HCT116 (cell line): ENCODE measurements around the gene FOXJ2. TPM values are rescaled to one million over a fixed set of nuclear protein-coding genes. Genes with fewer than 3 reads are reported as not detected.

ENCODE experiments used
- ATAC-seq: fragments of 200-7000 bp; cut with Tn5 transposase; 2 replicates; pipeline ENCODE4 v1.9.1; 2020; ENCODE audit warnings: mild to moderate bottlenecking, moderate library complexity
- BruUV-seq: library from RNA; stranded (reverse); fragments of 400-500 nt; replicated peaks from 2 replicates; lab custom pipeline; 2021; lab: Mats Ljungman, UMichigan
- CTCF ChIA-PET: fragments of 300-600 bp; sonication (Branson Sonifier 250); formaldehyde crosslinking; loops from one replicate; lab custom pipeline; 2021; ENCODE audit warnings: antibody characterized with exemption; lab: Charles Lee
- POLR2A ChIA-PET: fragments of 300-600, 350-600 bp; sonication (Branson Sonifier 250); formaldehyde crosslinking; loops from one replicate; lab custom pipeline; 2021; ENCODE audit warnings: antibody characterized with exemption; lab: Charles Lee
- RAD21 ChIA-PET, 2 experiments: fragments of 300-600 bp; sonication (Branson Sonifier 250); formaldehyde crosslinking; loops; one replicate each; lab custom pipeline; 2023; ENCODE audit warnings: low total read pairs in 2 of 2; ENCODE audit not compliant: uncharacterized antibody in 2 of 2, unreplicated experiment in 2 of 2, low non-redundant PET in 1 of 2; lab: Charles Lee
- DNase-seq: peaks from one replicate; pipeline ENCODE4 v3.0.0-alpha.2; 2010; ENCODE audit warnings: low read depth, low spot score
- H2AFZ ChIP-seq: fragments of 200-600 bp; shearing (Covaris generic), sonication (generic); 2 replicates; pipeline ENCODE4 v1.6.1; 2017; ENCODE audit warnings: low read depth, mixed run types, mixed read lengths, antibody characterized with exemption, low read length; ENCODE audit not compliant: poor library complexity, severe bottlenecking
- H3K27ac ChIP-seq: 2 replicates; pipeline ENCODE4 v1.5.1; 2012; ENCODE audit warnings: low read depth, low read length
- H3K27me3 ChIP-seq: fragments of 200-600 bp; sonication (generic); 2 replicates; pipeline ENCODE4 v1.6.1; 2016; ENCODE audit warnings: mixed run types, low read length, mixed read lengths; ENCODE audit not compliant: insufficient read depth
- H3K36me3 ChIP-seq, 2 experiments: fragments of 200-500 bp in 1 of 2; fragments of 200-600 bp in 1 of 2; sonication (Bioruptor generic) in 1 of 2; sonication (generic) in 1 of 2; 2 replicates each; pipeline versions ENCODE4 v1.5.1 to v1.6.1; 2014 to 2016; ENCODE audit warnings: low read length in 2 of 2, inconsistent platforms in 1 of 2, mixed read lengths in 1 of 2, mixed run types in 1 of 2; ENCODE audit not compliant: insufficient read depth in 2 of 2, control insufficient read depth in 1 of 2
- H3K4me1 ChIP-seq, 2 experiments: fragments of 200-600 bp in 1 of 2; sonication (generic) in 1 of 2; 2 replicates each; pipeline versions ENCODE4 v1.5.1 to v1.6.1; 2012 to 2017; ENCODE audit warnings: low read length in 2 of 2, inconsistent platforms in 1 of 2, mild to moderate bottlenecking in 1 of 2, mixed read lengths in 1 of 2, mixed run types in 1 of 2, moderate library complexity in 1 of 2; ENCODE audit not compliant: insufficient read depth in 2 of 2, control insufficient read depth in 1 of 2
- H3K4me2 ChIP-seq: fragments of 200-600 bp; sonication (generic); 2 replicates; pipeline ENCODE4 v1.6.1; 2017; ENCODE audit warnings: mixed run types, low read length, mixed read lengths
- H3K4me3 ChIP-seq, 2 experiments: fragments of 200-600 bp in 1 of 2; sonication (generic) in 1 of 2; replicated peaks in 1 of 2; 2 replicates each; pipeline ENCODE4 v1.5.1; 2011 to 2016; ENCODE audit warnings: low read length in 2 of 2, control low read depth in 1 of 2, low read depth in 1 of 2, mild to moderate bottlenecking in 1 of 2, mixed read lengths in 1 of 2, mixed run types in 1 of 2
- H3K79me2 ChIP-seq: fragments of 200-600 bp; sonication (generic); 2 replicates; pipeline ENCODE4 v1.6.1; 2017; ENCODE audit warnings: mild to moderate bottlenecking, mixed run types, low read length, moderate library complexity, mixed read lengths; ENCODE audit not compliant: insufficient read depth
- H3K9ac ChIP-seq: fragments of 200-600 bp; sonication (generic); 2 replicates; pipeline ENCODE4 v1.6.1; 2016; ENCODE audit warnings: low read length, mixed read lengths
- H3K9me2 ChIP-seq: fragments of 200-600 bp; sonication (generic), shearing (Covaris generic); 2 replicates; pipeline ENCODE4 v1.6.1; 2017; ENCODE audit warnings: mixed run types, mild to moderate bottlenecking, moderate library complexity; ENCODE audit not compliant: insufficient read depth
- H3K9me3 ChIP-seq, 2 experiments: fragments of 200-500 bp in 1 of 2; fragments of 200-600 bp in 1 of 2; sonication (Bioruptor generic) in 1 of 2; sonication (generic) in 1 of 2; 2 replicates each; pipeline ENCODE4 v1.6.1; 2014 to 2017; ENCODE audit warnings: low read length in 2 of 2, mixed read lengths in 2 of 2, inconsistent platforms in 1 of 2, low read depth in 1 of 2, mild to moderate bottlenecking in 1 of 2, mixed run types in 1 of 2, moderate library complexity in 1 of 2; ENCODE audit not compliant: control insufficient read depth in 1 of 2, insufficient read depth in 1 of 2
- H4K20me1 ChIP-seq: fragments of 200-600 bp; sonication (generic), shearing (Covaris generic); 2 replicates; pipeline ENCODE4 v1.6.1; 2017; ENCODE audit warnings: mixed run types, mild to moderate bottlenecking, moderate library complexity; ENCODE audit not compliant: insufficient read depth
- CBX3 ChIP-seq: IDR thresholded peaks from 2 replicates; pipeline ENCODE4 v1.6.1; 2012; ENCODE audit warnings: low read depth
- EZH2phosphoT487 ChIP-seq: fragments of 200-600 bp; IDR thresholded peaks from 2 replicates; pipeline ENCODE4 v1.6.1; 2018; ENCODE audit warnings: antibody characterized with exemption, borderline replicate concordance
- POLR2A ChIP-seq: IDR thresholded peaks from 2 replicates; pipeline ENCODE4 v1.7.0; 2011; ENCODE audit warnings: borderline replicate concordance; ENCODE audit not compliant: insufficient read depth, insufficient read length; ENCODE audit errors: extremely low read depth
- TCF7L2 ChIP-seq: IDR thresholded peaks from 2 replicates; pipeline ENCODE4 v1.7.0; 2011; ENCODE audit warnings: borderline replicate concordance, inconsistent platforms; ENCODE audit not compliant: insufficient read depth, insufficient read length; ENCODE audit errors: extremely low read depth
- ZFX ChIP-seq: fragments of 450-650 bp; IDR thresholded peaks from 2 replicates; pipeline ENCODE4 v1.6.1; 2017
- intact Hi-C: fragments of 100-400 bp; cut with micrococcal nuclease; formaldehyde crosslinking; loops from 2 replicates; pipeline ENCODE4 v1.10.0; 2022
- total RNA-seq: library from RNA; stranded (reverse); gene quantifications from one replicate; pipeline ENCODE4 v1.2.1, GENCODE V29; 2021; ENCODE audit not compliant: unreplicated experiment
- TF ChIP-seq, protein P1 (sequence below): IDR thresholded peaks from 2 replicates; pipeline ENCODE4 v1.6.1; 2011; ENCODE audit warnings: mild to moderate bottlenecking, low read length, moderate library complexity; ENCODE audit not compliant: insufficient replicate concordance; ENCODE audit errors: extremely low read depth
- TF ChIP-seq, protein P2 (sequence below), 3 experiments: fragments of 200-600 bp in 1 of 3; sonication (generic) in 1 of 3; IDR thresholded peaks in 2 of 3; conservative IDR thresholded peaks in 1 of 3; 2 replicates each; pipeline ENCODE4 v1.5.1; 2012 to 2017; ENCODE audit warnings: low read depth in 2 of 3, low read length in 2 of 3, antibody characterized with exemption in 1 of 3, borderline replicate concordance in 1 of 3, control low read depth in 1 of 3, mild to moderate bottlenecking in 1 of 3, mixed read lengths in 1 of 3, mixed run types in 1 of 3, moderate library complexity in 1 of 3; ENCODE audit not compliant: insufficient read depth in 1 of 3
- TF ChIP-seq, protein P3 (sequence below): IDR thresholded peaks from 2 replicates; pipeline ENCODE4 v1.6.1; 2012

Gene FOXJ2
- total RNA-seq, 1 experiment from 2014 or later = 20.3 TPM

DNA sequence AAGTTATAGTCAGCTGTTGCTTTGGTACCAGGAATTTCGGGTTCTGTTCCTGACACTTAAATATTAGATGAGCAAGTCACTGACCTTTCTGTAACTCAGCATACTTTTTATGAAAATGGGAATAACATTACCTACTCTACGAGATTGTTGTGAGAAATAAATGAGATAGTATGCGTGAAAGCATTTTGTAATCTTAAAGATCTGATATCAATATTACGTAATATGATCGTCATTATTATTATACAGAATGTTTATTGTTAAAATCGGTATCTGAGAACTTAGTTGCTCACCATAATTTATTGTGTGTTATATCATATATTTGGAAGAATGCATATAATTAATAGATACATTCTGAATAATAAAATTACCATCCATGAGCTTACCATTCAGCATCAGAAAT lies 43.4 kb downstream of the FOXJ2 start:
- RAD21 ChIA-PET = no interaction called here
- ATAC-seq (no peak), DNase-seq (no peak)
- intact Hi-C loops = loop anchor here (10.0 kb wide), 1 partner anchor 141 kb away; the partner anchor contains the start of gene SLC2A3
- POLR2A ChIA-PET = no interaction called here
- H3K4me1 ChIP-seq = peaks cover 7 to 14% of the 10 kb centered on the region in 2 experiments
- no peak overlapping the region for H3K4me3 ChIP-seq
- H3K36me3 ChIP-seq = no peaks in the 10 kb centered on the region
- CTCF ChIA-PET = no interaction called here
- H3K4me2 ChIP-seq = no peak overlapping the region
- H3K9ac ChIP-seq = no peak overlapping the region
- no peaks in the 10 kb centered on the region for H3K9me3 ChIP-seq
- H3K27ac ChIP-seq = no peak overlapping the region
- H3K27me3 ChIP-seq = no peaks in the 10 kb centered on the region
- BruUV-seq = no TSS peak
- no peak overlapping the region for H2AFZ ChIP-seq
- TF ChIP-seq TCF7L2 = no peak
- TF ChIP-seq EZH2phosphoT487 = no peak
- no peak for TF ChIP-seq POLR2A
- TF ChIP-seq, protein P1, sequence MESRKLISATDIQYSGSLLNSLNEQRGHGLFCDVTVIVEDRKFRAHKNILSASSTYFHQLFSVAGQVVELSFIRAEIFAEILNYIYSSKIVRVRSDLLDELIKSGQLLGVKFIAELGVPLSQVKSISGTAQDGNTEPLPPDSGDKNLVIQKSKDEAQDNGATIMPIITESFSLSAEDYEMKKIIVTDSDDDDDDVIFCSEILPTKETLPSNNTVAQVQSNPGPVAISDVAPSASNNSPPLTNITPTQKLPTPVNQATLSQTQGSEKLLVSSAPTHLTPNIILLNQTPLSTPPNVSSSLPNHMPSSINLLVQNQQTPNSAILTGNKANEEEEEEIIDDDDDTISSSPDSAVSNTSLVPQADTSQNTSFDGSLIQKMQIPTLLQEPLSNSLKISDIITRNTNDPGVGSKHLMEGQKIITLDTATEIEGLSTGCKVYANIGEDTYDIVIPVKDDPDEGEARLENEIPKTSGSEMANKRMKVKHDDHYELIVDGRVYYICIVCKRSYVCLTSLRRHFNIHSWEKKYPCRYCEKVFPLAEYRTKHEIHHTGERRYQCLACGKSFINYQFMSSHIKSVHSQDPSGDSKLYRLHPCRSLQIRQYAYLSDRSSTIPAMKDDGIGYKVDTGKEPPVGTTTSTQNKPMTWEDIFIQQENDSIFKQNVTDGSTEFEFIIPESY = no peak
- TF ChIP-seq, protein P2, sequence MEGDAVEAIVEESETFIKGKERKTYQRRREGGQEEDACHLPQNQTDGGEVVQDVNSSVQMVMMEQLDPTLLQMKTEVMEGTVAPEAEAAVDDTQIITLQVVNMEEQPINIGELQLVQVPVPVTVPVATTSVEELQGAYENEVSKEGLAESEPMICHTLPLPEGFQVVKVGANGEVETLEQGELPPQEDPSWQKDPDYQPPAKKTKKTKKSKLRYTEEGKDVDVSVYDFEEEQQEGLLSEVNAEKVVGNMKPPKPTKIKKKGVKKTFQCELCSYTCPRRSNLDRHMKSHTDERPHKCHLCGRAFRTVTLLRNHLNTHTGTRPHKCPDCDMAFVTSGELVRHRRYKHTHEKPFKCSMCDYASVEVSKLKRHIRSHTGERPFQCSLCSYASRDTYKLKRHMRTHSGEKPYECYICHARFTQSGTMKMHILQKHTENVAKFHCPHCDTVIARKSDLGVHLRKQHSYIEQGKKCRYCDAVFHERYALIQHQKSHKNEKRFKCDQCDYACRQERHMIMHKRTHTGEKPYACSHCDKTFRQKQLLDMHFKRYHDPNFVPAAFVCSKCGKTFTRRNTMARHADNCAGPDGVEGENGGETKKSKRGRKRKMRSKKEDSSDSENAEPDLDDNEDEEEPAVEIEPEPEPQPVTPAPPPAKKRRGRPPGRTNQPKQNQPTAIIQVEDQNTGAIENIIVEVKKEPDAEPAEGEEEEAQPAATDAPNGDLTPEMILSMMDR (IDR thresholded peaks at IDR 0.05 in 2 of 3, conservative IDR thresholded peaks at IDR 0.05 in 1 of 3; ENCODE audit: borderline replicate concordance in 1 of 3, insufficient read depth in 1 of 3, low read depth in 2 of 3, low read length in 2 of 3) = no peak
- TF ChIP-seq, protein P3, sequence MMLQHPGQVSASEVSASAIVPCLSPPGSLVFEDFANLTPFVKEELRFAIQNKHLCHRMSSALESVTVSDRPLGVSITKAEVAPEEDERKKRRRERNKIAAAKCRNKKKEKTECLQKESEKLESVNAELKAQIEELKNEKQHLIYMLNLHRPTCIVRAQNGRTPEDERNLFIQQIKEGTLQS = no peak
- TF ChIP-seq CBX3 = no peak
- TF ChIP-seq ZFX = no peak
- H3K79me2 ChIP-seq = no peaks in the 10 kb centered on the region
- no peaks in the 10 kb centered on the region for H3K9me2 ChIP-seq
- H4K20me1 ChIP-seq = no peaks in the 10 kb centered on the region
